Aorta (tissue), 5 donors: ENCODE results near the gene EME1. TPM values are rescaled to one million over a fixed set of nuclear protein-coding genes. Genes with fewer than 3 reads are reported as not detected.

Experiments
- ATAC-seq: fragments of 200-7000 bp; cut with Tn5 transposase; one replicate; pipeline ENCODE4 v1.9.1; 2022; ENCODE audit warnings: moderate library complexity; ENCODE audit not compliant: low FRiP score
- DNase-seq, 2 donors: peaks; one replicate each; pipeline ENCODE4 v3.0.0-alpha.2; 2020
- H3K27ac ChIP-seq, 2 donors: one replicate each; pipeline ENCODE4 v1.5.1; 2013; ENCODE audit warnings: low read length in 2 of 2, mild to moderate bottlenecking in 2 of 2, moderate library complexity in 2 of 2, control low read depth in 1 of 2, inconsistent platforms in 1 of 2, low read depth in 1 of 2
- H3K27me3 ChIP-seq, 2 donors: one replicate each; pipeline ENCODE4 v1.6.1; 2013; ENCODE audit warnings: control low read depth in 1 of 2, low read length in 1 of 2, mild to moderate bottlenecking in 1 of 2, moderate library complexity in 1 of 2; ENCODE audit not compliant: insufficient read depth in 2 of 2, control insufficient read depth in 1 of 2
- H3K36me3 ChIP-seq, 2 donors: one replicate each; pipeline ENCODE4 v1.6.1; 2013; ENCODE audit warnings: control low read depth in 1 of 2, low read length in 1 of 2, mild to moderate bottlenecking in 1 of 2; ENCODE audit not compliant: insufficient read depth in 2 of 2, control insufficient read depth in 1 of 2
- H3K4me1 ChIP-seq, 2 donors: one replicate each; pipeline ENCODE4 v1.6.1; 2013; ENCODE audit warnings: low read length in 2 of 2, control low read depth in 1 of 2, mild to moderate bottlenecking in 1 of 2, moderate library complexity in 1 of 2; ENCODE audit not compliant: insufficient read depth in 2 of 2, control insufficient read depth in 1 of 2
- H3K4me3 ChIP-seq, 2 donors: one replicate each; pipeline ENCODE4 v1.5.1; 2013; ENCODE audit warnings: low read length in 2 of 2, control low read depth in 1 of 2, mild to moderate bottlenecking in 1 of 2
- H3K9me3 ChIP-seq: one replicate; pipeline ENCODE4 v1.6.1; 2013; ENCODE audit warnings: mild to moderate bottlenecking, low read length; ENCODE audit not compliant: control insufficient read depth
- WGBS, 2 donors: extraction: QIAGEN DNeasy Blood & Tissue Kit; methylation state at CpG; one replicate each; pipeline ENCODE4 v1.1.7; 2013; 5-methylcytosine and 5-hydroxymethylcytosine counted together
- intact Hi-C, 2 donors: fragments of 100-400 bp; cut with DNase I; formaldehyde crosslinking; loops; one replicate each; pipeline versions ENCODE4 v1.14.2 to v1.15.0; 2022
- polyA plus RNA-seq, 2 donors: library from polyadenylated mRNA; stranded (reverse); fragments of 200-250 nt; gene quantifications; one replicate each; pipeline ENCODE4 v1.2.3, GENCODE V29; 2013
- total RNA-seq, 2 donors: library from RNA; stranded (reverse); fragmentation: NEBNext Ultra II Directional; extraction: Animal tissue kit (Norgen Biotek cat#: 25700); gene quantifications; one replicate each; pipeline ENCODE4 v1.2.1, GENCODE V29; 2021
- donor health status: healthy with polysubstance abuse.
- donor health status: Bipolar disorder and iron deficiency.
- donor health status: DM: no; HTN: no; CAD: no.
- donor health status: DM: no; HTN: no; CAD: no.
- donor health status: DM: yes; HTN: yes; CAD: no.

Gene EME1
- total and polyA plus RNA-seq, 4 donors = 0.49 to 2.0 TPM; not detected in 2

DNA sequence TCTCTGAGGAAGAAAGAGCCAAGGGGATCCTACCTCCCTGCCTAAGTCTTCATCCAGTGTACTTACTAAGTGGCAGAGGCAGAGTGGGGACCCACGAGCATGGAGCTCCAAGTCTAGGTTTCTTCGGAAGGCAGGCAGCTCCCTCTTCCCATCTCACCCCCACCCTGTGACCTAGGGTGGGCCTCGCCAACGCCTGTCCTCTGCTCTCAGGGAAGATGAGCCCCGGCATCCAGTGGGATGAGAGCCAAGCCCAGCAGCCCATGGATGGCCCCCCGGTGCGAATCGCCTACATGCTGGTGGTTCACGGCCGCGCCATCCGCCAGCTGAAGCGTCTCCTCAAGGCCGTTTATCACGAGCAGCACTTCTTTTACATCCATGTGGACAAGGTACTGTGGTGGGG, 18.8 kb upstream of the EME1 start:
- H3K27ac ChIP-seq = no peak overlapping the region
- 92% methylated on average over 15 of the region's 15 CpGs for WGBS, 2 donors
- H3K4me1 ChIP-seq = no peaks in the 10 kb centered on the region
- peak in 1 of 2 donors; percentile 64 for DNase-seq
- no peaks in the 10 kb centered on the region for H3K27me3 ChIP-seq
- ATAC-seq = no peak
- H3K9me3 ChIP-seq = no peaks in the 10 kb centered on the region
- H3K36me3 ChIP-seq = peaks cover 0 to 6% of the 10 kb centered on the region in 2 donors
- intact Hi-C loops = no loop called here
- no peak overlapping the region for H3K4me3 ChIP-seq

DNA sequence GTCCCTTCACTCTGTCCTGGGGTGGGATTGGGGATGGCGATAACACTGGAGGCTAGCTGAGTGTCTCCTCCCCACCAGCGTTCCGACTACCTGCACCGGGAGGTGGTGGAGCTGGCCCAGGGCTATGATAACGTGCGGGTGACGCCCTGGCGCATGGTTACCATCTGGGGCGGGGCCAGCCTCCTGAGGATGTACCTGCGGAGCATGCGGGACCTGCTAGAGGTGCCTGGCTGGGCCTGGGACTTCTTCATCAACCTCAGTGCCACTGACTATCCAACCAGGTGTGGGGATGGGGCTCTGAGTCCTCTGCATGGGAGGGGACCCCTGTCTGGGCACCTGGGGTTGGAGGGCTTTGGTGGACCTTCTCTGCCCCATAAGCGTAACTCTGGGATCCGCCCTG, 18.3 kb upstream of the EME1 start:
- intact Hi-C loops = no loop called here
- 90 to 92% methylated on average over 13 of the region's 13 CpGs for WGBS, 2 donors
- no peak overlapping the region for H3K27ac ChIP-seq
- no peaks in the 10 kb centered on the region for H3K9me3 ChIP-seq
- no peak for ATAC-seq
- peak in 1 of 2 donors; percentile 69 for DNase-seq
- H3K4me1 ChIP-seq = no peaks in the 10 kb centered on the region
- H3K27me3 ChIP-seq = no peaks in the 10 kb centered on the region
- peaks cover 0 to 6% of the 10 kb centered on the region in 2 donors for H3K36me3 ChIP-seq
- H3K4me3 ChIP-seq = no peak overlapping the region

DNA sequence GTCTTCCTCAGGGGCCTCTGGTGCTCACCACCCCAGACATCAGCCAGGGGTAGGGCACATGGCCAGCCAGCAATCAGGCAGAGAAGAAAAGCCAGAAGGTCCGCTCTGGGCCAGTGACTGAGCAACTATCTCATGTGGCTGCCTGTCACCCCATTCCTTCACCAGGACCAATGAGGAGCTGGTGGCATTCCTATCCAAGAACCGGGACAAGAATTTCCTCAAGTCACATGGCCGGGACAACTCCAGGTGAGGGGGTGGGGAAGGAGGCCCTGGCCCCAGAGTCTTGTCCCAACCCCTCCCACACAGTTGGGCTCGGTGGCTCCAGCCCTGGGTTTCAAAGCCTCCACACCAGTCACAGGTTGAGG, 17.7 kb upstream of the EME1 start:
- 66 to 79% methylated on average over 4 of the region's 4 CpGs for WGBS, 2 donors
- Histone ChIP-seq H3K4me3 (no peak overlapping the region), H3K36me3 (peaks cover 0 to 6% of the 10 kb centered on the region in 2 donors), H3K27me3 (no peaks in the 10 kb centered on the region), H3K4me1 (no peaks in the 10 kb centered on the region), H3K9me3 (no peaks in the 10 kb centered on the region), H3K27ac (no peak overlapping the region)
- ATAC-seq (no peak), DNase-seq (peak in 1 of 2 donors; percentile 55)
- intact Hi-C loops = no loop called here

DNA sequence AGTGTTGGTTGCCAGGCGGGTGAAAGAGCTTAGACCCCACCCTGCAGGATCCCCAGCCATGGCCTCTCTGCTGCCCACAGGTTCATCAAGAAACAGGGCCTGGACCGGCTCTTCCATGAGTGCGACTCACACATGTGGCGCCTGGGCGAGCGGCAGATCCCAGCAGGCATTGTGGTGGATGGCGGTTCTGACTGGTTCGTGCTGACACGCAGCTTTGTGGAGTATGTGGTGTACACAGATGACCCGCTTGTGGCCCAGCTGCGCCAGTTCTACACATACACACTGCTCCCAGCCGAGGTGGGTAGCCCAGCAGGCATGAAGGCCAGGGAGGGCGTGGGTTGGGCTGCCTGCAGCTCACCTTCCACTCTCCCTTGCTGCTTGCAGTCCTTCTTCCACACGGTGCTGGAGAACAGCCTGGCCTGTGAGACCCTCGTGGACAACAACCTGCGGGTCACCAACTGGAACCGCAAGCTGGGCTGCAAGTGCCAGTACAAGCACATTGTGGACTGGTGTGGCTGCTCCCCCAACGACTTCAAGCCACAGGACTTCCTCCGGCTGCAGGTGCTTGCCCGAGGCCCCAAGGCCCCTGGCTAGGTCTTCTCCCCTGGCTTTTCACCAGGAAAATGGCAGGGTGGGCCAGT, 17.2 kb upstream of the EME1 start:
- Histone ChIP-seq H3K4me3 (no peak overlapping the region), H3K36me3 (peaks cover 0 to 6% of the 10 kb centered on the region in 2 donors), H3K27me3 (no peaks in the 10 kb centered on the region), H3K9me3 (no peaks in the 10 kb centered on the region), H3K4me1 (no peaks in the 10 kb centered on the region), H3K27ac (no peak overlapping the region)
- intact Hi-C loops = no loop called here
- WGBS, 2 donors = 89 to 91% methylated on average over 20 of the region's 20 CpGs
- ATAC-seq (no peak), DNase-seq (peak in 1 of 2 donors; percentile 72)

DNA sequence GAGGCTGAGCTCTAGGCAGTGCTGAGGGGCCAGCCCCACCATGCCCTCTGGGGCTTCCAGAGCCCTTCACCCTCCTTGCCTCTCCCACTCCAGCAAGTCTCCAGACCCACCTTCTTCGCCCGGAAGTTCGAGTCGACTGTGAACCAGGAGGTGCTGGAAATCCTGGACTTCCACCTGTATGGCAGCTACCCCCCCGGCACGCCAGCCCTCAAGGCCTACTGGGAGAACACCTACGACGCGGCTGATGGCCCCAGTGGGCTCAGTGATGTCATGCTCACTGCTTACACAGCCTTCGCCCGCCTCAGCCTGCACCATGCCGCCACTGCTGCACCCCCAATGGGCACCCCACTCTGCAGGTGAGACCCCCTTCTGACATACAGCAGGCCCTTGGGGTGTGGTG, 16.6 kb upstream of the EME1 start:
- ATAC-seq (no peak), DNase-seq (peak in 1 of 2 donors; percentile 76)
- Histone ChIP-seq H3K9me3 (no peaks in the 10 kb centered on the region), H3K27ac (no peak overlapping the region), H3K4me1 (no peaks in the 10 kb centered on the region), H3K27me3 (no peaks in the 10 kb centered on the region), H3K36me3 (peaks cover 0 to 6% of the 10 kb centered on the region in 2 donors), H3K4me3 (no peak overlapping the region)
- intact Hi-C loops = no loop called here
- 91% methylated on average over 11 to 12 of the region's 12 CpGs for WGBS, 2 donors

DNA sequence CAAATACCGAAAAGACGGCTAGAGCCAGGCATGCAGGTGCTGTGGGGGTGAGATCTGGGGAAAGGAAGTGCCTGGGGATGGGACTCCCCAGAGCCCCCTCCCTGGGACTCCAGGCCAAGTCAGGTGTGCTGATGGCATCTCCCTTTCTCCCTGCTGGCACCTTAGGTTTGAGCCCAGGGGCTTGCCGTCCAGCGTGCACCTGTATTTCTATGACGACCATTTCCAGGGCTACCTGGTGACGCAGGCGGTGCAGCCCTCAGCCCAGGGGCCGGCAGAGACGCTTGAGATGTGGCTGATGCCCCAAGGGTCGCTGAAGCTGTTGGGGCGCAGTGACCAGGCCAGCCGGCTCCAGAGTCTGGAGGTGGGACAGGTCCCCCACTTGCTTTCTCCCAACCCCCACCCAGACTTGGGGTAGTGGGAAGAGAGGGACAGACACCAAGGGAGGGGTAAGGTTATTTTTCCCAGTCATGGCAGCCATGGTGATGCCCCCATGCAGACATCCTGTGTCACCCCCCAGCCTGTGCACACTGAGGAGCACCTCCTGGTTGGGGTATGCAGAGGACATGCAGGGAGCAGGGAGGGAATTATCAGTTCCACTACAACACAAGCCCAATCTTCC, 16.0 kb upstream of the EME1 start:
- DNase-seq (peak in 1 of 2 donors; percentile 70), ATAC-seq (no peak)
- Histone ChIP-seq H3K4me3 (no peak overlapping the region), H3K9me3 (no peaks in the 10 kb centered on the region), H3K27ac (no peak overlapping the region), H3K4me1 (no peaks in the 10 kb centered on the region), H3K36me3 (peaks cover 0 to 6% of the 10 kb centered on the region in 2 donors), H3K27me3 (no peaks in the 10 kb centered on the region)
- intact Hi-C loops = no loop called here
- 94 to 96% methylated on average over 12 of the region's 12 CpGs for WGBS, 2 donors

DNA sequence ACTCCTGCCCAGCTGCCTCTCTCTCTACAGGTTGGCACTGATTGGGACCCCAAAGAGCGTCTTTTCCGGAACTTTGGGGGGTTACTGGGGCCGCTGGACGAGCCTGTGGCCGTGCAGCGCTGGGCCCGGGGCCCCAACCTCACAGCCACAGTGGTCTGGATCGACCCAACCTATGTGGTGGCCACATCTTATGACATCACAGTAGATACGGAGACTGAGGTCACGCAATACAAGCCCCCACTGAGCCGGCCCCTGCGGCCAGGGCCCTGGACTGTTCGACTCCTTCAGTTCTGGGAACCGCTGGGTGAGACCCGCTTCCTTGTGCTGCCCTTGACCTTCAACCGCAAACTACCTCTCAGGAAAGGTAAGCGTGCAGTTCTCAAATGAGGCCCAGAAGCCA, 14.9 kb upstream of the EME1 start:
- no peak overlapping the region for H3K27ac ChIP-seq
- H3K36me3 ChIP-seq = peaks cover 0 to 6% of the 10 kb centered on the region in 2 donors
- H3K4me3 ChIP-seq = no peak overlapping the region
- H3K27me3 ChIP-seq = no peaks in the 10 kb centered on the region
- no peaks in the 10 kb centered on the region for H3K9me3 ChIP-seq
- intact Hi-C loops = no loop called here
- no peak for ATAC-seq
- DNase-seq = peak in 1 of 2 donors; percentile 73
- 95 to 96% methylated on average over 17 of the region's 17 CpGs for WGBS, 2 donors
- H3K4me1 ChIP-seq = no peaks in the 10 kb centered on the region

DNA sequence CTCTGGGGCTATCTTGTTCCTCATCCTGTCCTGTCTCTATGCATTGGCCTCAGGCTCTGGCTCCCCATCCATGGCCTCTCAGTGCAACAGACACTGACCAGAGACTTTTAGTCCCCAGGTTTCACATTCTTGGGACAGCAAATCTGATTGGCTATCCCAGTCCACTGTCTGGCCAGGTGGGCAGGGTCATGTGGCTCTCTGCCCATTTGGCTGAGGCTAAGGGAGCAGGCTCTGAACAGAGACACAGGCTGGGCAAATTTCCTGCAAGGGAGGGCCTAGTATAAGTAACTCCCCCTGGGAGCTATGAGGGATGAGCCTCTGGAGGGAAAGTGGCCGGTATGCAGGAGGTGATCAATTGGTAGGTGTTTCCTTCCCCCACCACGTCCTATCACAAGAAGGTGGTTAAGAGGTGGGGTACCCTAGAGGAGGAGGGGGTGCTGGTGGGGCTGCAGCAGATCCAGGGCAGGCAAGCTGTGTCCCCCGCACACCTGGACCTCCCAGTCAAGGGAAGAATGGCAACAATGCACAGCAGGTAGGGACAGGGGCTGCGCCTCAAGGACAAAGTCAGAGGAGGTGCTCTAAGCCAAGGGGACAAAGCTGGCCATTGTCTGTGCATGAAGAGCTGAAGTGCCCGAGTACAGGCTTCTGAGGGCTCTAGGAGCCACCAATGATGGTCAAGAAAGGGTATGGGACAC, 13.9 kb upstream of the EME1 start:
- Histone ChIP-seq H3K4me3 (no peak overlapping the region), H3K27me3 (no peaks in the 10 kb centered on the region), H3K4me1 (no peaks in the 10 kb centered on the region), H3K36me3 (peaks cover 0 to 6% of the 10 kb centered on the region in 2 donors), H3K9me3 (no peaks in the 10 kb centered on the region), H3K27ac (no peak overlapping the region)
- ATAC-seq = no peak
- peak in 1 of 2 donors; percentile 53 for DNase-seq
- intact Hi-C loops = no loop called here
- WGBS, 2 donors = 75 to 80% methylated on average over 5 of the region's 5 CpGs
